Keratinocyte (primary cell): ENCODE results near the gene CSNK1G2.

Source experiments
- EZH2 ChIP-seq: IDR thresholded peaks from one replicate; pipeline ENCODE4 v1.6.1; 2012; ENCODE audit warnings: inconsistent platforms, mild to moderate bottlenecking, low read length, moderate library complexity
- TF ChIP-seq, protein P1 (sequence below), 3 experiments: IDR thresholded peaks in 1 of 3; conservative IDR thresholded peaks in 1 of 3; optimal IDR thresholded peaks in 1 of 3; 2 replicates in 2 of 3; 3 replicates in 1 of 3; pipeline versions ENCODE3 to v1.5.1; 2011; ENCODE audit warnings: low read length in 3 of 3, mild to moderate bottlenecking in 3 of 3, moderate library complexity in 2 of 3, control low read depth in 1 of 3, inconsistent platforms in 1 of 3; ENCODE audit not compliant: insufficient read depth in 2 of 3; ENCODE audit errors: extremely low read depth in 1 of 3

DNA sequence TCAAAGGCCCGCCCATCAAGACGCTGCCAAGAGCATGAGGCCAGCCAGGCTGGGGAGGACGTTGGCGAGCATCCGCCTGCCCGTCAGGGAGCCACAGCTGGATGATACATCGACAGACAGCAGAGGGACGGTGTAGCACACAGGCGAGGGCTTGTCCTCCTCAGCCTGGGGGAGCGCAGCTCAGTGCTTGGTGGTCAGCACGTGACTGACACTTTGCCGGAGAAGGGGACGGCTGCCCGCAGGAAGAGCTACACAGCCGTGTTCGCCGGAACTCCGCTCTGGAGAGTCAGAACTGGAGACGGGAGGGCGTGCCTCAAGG, 34.1 kb downstream of the CSNK1G2 start:
- TF ChIP-seq, protein P1, sequence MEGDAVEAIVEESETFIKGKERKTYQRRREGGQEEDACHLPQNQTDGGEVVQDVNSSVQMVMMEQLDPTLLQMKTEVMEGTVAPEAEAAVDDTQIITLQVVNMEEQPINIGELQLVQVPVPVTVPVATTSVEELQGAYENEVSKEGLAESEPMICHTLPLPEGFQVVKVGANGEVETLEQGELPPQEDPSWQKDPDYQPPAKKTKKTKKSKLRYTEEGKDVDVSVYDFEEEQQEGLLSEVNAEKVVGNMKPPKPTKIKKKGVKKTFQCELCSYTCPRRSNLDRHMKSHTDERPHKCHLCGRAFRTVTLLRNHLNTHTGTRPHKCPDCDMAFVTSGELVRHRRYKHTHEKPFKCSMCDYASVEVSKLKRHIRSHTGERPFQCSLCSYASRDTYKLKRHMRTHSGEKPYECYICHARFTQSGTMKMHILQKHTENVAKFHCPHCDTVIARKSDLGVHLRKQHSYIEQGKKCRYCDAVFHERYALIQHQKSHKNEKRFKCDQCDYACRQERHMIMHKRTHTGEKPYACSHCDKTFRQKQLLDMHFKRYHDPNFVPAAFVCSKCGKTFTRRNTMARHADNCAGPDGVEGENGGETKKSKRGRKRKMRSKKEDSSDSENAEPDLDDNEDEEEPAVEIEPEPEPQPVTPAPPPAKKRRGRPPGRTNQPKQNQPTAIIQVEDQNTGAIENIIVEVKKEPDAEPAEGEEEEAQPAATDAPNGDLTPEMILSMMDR (optimal IDR thresholded peaks at IDR 0.05 in 1 of 3, IDR thresholded peaks at IDR 0.05 in 1 of 3, conservative IDR thresholded peaks at IDR 0.05 in 1 of 3; ENCODE audit: extremely low read depth in 1 of 3, insufficient read depth in 2 of 3, low read length in 3 of 3): no peak
- no peak for TF ChIP-seq EZH2
